IPS DF 4.7 (cell line): ENCODE measurements around the gene P4HA1.

Source experiments
- DNase-seq: peaks from one replicate; pipeline ENCODE4 v3.0.0-alpha.2; 2013; ENCODE audit warnings: low spot score; ENCODE audit errors: extremely low read depth

The P4HA1 gene

DNA sequence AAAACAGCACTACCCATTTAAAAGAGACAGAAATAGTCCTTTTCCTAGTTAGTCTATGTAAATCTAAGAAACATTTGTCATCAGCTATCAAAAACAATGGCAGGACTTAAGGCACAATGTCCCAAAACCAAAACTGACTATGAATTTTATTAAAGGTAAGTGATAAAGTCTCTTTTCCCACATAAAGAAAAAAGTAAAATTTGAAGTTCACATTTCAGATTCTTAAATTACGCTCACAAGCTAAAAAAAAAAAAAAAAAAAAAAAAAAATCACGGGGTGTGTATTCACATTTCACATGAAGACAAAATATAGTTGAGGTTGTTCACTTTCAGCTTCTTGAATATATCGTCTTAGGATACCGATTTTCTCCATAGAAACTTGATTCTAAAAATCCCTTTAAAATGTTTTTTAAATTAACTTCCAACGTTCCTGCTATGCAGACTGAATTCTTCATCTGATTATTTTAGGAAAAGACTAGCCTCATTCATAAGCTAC, 1.6 kb downstream of the P4HA1 start:
- DNase-seq = no peak

DNA sequence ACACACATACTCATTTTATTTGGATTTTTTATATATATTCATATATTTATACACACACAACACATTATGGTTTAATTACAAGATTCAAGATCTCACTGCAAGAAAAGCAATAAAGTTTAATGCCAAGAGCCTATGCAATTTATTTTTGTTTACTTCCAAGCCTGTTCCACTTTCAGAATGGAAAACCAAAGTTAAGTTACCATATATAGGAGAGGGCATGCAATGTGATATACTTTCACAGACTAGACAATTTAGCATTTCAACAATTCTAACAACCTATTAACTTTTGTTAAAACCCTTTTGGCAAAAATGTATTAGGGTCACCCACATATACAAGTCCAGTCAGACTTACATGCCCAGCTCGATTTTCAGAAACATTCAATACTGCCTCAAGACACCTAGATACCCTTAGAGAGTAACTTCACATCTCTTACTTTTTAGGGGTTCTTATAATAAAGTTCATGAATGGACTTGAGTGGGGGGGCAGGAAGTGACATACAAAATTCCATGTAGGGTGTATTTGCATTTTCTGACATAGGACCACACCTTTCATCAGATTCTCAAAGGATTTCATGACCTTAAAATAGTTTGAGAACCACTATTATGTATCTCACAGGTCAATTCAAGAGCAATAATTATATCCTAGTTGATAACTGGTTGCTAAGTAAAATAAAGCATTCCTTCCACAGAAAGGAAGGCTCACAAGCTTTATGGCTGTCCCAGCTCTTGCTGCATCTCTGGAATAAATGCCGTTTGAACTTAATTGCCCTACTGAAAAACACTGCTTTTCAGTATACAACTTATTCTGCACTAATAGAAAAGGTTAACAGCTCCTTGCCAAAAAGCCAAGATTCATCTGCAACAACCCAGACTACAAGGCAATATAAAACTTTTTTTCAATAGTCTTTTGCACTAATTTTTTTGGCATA, 2.5 kb downstream of the P4HA1 start:
- no peak for DNase-seq

DNA sequence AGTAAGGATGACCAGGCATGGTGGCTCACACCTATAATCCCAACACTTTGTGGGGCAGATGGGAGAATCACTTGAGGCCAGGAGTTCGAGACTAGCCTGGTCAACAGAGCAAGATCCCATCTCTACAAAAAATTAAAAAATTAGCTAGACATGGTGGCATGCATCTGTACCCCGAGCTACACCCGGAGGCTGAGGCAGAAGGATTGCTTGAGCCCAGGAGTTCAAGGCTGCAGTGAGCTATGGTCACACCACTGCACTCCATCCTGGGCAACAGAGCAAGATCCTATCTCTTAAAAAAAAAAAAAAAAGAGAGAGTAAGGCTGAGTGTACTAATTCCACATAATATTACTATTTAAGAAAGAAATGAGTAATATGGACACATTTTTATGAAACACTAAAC, 3.8 kb downstream of the P4HA1 start:
- no peak for DNase-seq

DNA sequence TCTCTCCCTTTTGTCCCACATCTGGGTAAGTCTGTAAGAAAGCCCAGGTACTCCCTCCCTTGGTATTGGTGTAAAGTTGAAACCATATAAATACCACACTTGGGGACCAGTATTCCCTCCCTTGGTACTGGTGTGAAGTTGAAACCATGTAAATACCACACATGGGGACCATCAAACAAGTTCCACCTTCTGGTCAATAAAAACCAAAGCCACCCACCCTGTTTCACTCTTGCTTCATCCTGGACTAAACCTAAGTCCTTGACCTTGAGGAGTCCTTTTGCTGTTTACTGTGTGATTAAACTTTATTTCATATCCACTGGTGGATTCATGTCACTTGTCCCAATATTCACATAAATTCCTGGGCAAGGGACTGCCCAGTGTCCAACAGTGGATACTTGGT, 8.4 kb downstream of the P4HA1 start:
- no peak for DNase-seq

DNA sequence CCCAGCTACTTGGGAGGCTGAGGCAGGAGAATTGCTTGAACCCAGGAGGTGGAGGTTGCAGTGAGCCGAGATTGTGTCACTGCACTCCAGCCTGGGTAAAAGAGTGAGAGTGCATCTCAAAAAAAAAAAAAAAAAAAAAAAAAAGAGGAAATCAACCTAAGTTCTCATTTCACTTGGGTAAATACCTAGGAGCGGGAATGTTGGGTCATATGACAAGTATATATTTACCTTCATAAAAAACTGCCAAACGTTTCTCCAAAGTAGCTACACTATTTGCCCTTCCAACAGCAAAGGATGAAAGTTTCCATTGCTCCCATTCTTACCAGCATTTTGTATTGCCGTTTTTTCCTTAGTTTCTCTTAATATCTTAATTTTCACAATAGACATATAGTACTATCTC, 9.8 kb downstream of the P4HA1 start:
- no peak for DNase-seq

DNA sequence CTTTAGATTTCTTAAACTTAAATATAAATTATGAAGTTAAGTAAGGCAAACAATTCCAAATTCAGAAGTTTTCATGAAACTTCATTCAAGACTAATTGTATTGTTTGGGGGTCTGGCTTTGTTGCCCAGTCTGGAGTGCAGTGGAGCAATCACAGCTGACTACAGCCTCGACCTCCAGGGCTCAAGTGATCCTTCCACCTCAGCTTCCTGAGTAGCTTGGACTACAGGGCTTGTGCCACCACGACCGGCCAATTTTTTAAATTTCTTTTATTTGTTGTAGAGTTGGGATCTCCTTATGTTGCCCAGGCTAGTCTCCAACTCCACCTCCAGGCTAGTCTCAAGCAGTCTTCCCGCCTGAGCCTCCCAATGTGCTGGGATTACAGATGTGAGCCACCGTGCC, 12.5 kb downstream of the P4HA1 start:
- no peak for DNase-seq

DNA sequence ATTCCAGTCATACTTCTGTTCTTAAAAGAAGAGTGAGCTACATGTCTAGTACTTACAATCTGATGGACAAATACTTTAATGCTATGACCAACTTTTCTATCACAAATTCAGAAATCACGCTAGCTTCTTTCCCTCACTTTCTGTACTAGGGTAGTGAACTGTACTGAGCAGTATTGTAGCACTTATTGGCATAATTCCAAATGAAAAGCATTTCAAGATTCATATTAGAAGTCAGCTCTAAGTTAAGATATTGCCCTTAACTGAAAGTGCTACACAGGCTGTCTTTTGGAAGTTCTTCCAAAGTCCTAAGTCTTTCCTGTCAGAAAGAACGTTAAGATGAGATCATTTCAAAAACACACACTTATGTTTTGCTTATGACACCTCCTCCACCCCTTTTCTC, 13.4 kb downstream of the P4HA1 start:
- DNase-seq = no peak

DNA sequence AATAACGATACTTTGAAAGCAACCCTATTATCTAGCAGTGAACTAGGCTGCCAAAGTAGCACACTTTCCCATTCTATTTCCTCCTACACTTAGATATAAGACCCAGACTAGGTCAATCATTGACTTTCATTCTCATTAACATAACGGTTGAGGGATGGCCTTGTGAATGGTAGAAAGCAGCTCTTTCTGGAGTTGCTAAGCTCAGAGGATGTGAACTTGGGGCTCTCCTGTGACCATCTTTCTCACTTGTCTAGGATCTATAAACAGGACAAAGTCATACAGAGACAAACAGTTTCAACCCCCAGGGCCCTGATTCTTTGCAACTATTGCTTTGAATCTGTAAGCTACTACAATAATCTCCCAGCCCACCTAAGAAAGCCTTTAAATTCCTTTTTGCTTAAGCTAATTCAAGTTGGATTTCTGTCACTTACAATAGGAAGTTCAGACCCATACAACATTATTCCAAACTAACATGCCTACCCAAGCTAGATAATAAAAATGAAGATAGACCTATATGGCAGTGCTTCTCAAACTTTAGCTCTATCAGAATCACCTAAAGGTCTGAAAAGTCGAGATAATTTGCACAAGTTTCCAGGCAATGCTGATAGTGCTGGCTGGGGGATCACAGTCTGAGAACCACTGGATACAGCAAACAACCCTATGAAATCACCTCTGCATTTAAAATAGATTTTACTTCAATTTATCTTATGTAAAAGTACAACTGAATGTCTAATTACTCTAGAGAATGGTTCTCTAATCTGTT, 16.7 kb downstream of the P4HA1 start:
- no peak for DNase-seq

DNA sequence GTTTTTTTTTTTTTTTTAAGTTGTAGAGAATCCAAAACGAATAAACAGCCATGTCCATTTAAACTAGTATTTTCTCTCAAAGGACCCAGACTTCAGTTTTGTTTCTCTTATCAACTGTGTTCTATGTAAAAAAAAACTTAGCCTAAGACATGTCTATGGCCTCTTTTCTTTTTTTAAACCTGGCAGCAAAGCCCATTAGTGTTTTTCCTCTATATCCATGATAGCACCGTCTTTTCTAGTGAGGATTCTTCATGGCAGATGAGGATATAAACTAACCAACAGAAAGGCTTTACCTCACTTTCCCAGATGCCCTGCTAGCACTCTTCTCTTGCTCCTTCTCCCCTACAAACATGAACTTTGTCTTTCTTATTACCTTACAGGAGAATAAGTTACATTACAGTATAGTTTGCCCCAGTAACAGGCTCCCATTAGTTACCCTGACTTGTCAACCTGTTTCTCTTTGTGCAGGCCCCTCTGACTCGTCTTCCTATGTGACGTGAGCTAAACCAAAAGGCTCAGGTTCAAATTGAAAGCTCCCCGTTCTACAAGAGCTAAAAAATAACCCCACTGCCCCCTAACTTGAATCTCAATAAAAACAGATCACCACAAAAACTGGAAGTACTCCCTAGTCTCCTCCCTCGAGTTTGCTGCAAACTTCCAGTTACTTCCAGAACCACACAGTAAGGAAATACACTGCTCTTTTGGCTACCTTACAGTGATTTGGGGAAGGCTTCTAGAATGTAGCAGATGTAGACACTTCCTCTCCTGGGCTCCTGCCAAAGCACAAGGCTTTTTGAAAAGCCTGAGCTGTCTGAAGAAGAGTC, 20.1 kb downstream of the P4HA1 start:
- DNase-seq = no peak

DNA sequence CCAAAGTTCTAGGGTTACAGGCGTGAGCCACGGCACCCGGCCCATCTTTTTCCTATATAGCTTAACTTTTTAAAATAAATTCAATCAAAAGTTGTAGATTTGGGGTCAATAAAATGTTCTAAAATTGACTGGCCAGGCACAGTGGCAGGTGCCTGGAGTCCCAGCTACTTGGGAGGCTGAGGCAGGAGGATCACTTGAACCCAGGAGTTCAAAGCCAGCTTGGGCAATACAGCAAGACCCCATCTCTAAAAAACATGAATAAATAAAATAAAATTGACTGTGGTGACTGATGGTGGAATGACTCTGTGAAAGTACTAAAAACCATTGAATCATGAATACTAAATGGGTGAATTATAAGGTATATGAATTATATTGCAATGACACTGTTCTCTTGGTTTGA, 20.8 kb downstream of the P4HA1 start:
- no peak for DNase-seq

DNA sequence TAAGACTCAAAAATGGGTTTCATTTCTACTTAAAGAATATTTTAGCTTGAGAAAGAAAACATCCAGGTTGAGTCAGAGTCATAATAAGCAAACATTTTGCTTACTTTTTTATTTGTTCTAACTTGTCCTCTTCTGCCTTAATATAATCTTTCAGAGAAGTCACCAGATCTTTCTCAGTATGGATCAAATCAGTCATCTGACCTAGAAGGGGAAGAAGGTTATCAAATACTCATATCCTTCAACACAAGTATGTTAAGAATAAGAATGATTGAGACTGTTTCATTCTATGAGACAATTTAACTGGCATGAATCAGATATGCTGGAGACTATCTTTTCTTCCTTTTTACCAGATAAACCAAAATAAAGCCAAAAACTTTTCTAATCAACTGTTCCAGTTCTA, 23.0 kb downstream of the P4HA1 start:
- no peak for DNase-seq

DNA sequence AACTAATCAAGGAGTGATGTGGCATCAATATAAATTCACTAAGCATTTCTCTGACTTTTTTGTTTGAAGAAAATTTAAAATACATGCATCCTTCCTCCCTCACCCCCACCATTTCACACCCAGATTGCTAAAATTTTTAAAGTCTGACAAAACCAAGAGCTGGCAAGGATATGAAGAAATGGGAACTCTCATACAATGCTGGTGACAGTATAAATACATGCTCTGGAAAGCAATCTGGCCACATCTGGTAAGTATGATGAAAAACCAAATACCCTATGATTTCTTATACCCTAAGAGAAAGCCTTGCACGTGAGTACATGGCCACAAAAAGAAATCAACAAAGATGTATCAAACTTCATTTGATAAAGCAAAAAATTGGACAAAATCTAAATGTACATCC, 31.2 kb downstream of the P4HA1 start:
- DNase-seq = no peak

DNA sequence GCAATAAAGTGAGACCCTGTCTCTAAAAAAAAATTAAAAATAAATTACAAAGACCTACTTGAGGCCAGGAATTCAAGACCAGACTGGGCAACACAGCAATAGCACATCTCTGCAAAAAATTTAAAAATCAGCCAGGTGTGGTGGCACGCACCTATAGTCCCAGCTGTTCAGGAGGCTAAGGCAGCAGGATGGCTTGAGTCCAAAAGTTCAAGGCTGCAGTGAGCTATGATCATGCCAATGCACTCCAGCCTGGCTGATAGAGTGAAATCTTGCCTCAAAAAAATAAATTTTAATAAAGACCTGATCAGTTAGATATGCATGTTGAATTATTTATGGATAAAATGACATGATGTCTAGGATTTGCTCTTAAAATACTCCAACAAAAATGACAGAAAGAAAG, 34.9 kb downstream of the P4HA1 start:
- no peak for DNase-seq

DNA sequence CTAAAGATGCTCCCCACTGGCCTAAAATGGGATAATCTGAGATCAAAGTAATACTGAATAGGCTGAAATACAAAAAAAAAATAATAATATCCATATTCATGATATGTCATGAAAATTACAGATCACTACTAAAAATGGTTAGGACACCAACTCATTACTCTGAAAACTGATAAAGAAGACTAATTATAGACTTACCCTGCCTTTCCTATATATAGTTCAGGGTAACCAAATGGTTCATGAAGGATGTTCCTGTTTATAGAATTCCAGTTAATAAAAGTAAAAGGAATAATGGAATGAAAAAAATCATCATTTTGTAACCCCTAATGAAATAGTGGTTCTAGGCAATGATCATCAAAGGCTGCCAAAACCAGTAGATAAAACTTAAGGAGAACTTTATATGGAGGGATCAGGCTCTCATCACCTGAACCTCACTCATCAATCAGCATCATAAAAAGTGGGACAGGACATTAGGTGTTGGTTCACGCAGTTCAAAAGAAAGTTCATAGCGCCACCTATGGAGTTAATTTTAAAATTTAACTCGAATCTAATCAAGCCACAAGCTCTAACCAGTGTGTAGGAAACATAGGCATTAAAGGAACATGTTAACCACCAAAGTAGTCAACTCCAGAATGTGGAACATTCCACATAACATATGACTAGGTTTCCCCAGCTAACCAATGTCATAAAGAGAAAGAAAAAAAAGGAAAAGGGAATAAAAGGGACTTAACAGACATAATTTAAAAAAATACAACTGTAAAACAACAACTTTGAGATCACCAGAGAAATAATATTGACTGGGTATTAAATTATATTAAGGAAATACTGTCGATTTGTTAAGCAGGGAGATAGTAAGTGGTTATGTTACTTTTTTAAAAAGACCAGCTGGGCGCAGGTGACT, 35.7 kb downstream of the P4HA1 start:
- DNase-seq = no peak

DNA sequence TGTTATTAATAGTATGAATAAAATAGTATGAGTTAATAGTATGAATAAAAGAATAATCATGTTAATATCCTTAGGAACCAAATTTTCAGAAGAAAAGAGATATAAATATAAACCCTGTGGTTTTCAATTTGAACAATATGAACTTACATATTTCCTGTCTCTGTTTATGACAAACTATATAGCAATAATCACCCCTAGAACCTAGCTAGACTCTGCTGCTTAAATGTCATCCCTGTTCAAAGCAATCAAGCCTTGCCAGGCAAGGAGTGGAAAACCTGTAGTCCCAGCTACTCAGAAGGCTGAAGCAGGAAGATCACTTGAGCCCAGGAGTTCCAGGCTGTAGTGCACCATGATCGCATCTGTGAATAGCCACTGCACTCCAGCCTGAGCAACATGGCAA, 36.5 kb downstream of the P4HA1 start:
- DNase-seq = no peak

DNA sequence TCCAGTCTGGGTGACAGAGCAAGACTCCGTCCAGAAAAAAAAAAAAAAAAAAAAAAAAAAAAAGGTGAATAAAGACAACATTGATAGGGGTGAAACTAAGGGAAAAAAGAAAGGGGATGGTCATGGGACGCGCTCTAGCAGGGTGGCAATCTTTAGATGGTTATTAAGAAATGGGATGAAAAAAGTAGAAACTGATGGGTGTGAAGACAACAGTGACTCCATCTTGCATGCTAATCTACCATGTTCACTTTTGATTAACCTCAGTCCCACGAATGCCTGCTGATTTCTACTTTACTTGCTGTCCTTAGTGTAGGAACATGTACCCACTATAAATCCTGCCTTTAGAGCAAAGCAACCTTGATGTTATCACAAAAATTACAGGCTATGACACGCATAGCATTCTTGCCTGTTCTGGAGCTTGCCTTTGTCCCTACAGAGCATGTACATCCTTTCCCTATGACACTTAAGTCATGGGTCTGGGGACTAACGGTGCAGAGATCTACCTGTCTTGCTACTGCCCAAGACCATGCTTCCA, 38.5 kb downstream of the P4HA1 start:
- DNase-seq = no peak

DNA sequence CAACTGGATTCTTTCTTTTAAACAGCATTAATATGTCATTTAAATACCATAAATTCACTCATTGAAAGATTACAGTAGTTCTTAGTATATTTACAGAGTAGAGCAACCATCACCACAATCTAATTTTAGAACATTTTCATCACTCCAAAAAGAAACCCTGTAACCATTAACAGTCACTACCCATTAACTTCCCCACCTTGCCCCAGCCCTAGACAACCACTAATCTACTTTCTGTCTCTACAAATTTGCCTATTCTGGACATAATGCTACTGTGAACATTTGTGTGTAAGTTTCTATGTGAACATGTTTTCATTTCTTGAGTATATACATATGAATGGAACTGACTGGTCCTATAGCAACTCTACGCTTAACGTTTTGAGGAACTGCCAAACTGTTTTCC, 42.4 kb downstream of the P4HA1 start:
- no peak for DNase-seq

DNA sequence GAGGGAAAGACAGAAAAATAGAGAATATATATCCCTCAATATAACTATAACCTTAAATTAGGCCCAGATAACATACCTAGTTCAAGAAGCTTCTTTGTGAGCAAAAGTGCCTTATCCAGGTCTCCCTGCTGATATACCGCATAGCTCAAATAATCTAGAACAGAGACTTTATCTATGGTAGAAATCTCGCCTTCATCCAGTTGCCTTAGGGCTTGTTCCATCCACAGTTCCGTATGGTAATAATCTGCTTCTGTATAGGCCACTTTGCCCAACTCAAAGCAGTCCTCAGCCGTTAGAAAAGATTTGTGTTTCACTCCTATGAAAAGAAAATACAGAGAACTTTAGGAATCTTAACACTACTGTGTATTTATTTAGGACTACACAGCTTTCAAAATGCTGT, 43.4 kb downstream of the P4HA1 start:
- DNase-seq = no peak

DNA sequence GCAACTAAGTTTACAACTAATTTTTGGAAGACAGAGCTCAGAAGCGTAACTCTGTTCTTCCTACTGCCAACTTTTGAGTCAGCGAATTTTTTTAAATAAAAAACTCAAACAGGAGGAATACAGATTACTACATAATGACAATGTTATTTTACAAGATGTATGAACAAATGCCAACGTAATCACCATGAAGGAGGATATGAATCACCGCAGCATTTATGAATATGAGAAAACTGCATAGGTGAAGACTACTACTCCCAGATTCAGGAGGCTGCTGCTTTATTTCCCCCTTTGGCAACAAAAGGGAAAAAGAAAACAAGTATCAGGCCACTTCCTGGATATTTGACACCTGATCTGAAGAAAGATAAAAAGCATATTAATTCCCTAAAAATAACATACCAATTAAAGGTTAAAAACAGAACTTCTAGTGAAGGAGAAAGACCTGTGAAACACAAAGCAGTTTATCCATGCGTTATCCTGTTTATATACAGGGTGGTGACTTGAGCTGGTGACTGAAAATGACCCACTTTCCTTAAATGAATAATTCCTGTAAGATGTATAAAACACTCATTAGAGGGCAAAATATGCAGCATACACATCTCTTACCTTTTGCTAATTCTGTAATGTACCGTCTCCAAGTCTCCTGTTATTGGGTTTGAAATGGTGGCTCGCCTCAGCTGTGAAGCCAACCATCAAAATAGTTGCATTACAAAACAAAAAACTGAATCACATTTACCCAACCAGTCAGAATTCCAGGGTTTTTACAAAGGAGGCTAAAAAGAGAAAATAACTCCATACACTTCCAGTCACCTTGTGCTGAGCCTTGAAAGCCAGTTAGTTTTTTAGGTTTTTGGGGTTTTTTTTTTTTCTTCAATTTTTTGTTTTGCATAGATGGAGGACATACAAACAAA, 52.0 kb downstream of the P4HA1 start:
- no peak for DNase-seq
